HG03439 (cell line): ENCODE results near the gene SLC25A52.
"Not testable (repeated sequence)": the region's sequence is repeated elsewhere in the genome, so short reads cannot be mapped to it uniquely, and the experiment has no call there.

Source experiments
- ATAC-seq: cut with Tn5 transposase; IDR thresholded peaks from one replicate; pipeline ENCODE4 v1.9.1; 2021; ENCODE audit warnings: mild to moderate bottlenecking, moderate library complexity; ENCODE audit not compliant: unreplicated experiment

The SLC25A52 gene

DNA sequence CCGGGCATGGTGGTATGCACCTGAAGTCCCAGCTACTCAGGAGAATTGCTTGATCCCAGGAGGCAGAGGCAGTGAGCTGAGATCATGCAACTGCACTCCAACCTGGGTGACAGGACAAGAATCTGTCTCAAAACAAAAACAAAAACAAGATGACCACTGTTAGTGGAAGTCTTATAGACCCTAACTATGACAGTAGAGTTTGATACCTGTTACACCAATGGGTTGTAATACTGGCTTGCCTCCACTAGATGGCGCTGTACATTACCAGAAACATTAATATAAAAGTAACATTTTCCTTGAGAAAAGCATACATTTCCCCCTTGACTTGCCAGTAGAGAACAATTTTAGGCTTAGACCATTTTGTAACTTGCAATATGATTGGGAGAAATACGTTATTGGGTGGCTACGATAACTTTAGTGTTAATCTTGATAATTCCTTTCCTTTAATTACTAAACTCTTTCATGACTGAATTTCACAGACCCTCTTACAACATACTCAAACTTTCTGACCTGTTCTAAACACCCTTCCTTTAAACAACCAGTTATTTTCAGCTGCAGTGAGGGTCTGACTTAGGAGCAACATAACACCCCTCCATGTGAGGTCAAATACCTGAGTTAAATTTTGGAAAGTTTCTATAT, 19.5 kb downstream of the SLC25A52 start:
- ATAC-seq = no peak

GRCh38 chr18:31740180-31740579, 20.5 kb downstream of the SLC25A52 start:
- ATAC-seq = no peak

DNA sequence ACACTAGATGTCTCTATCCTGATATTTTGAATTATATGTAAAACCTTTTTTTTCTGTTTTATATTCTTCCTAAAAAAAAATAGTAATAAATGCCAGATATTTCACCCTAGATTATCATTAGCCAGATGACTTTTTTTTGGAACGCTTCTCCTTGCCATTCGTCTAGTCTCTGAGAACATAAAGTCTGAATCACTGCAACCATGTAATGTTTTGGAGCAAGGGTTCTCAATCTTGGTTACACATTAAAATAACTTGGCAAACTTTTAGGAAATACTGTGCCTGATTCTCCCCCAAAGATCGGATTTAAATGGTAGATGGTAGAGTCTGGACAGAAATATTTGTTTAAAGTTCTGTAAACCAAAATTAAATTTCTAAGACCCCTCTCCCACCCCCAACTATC, 21.0 kb downstream of the SLC25A52 start:
- no peak for ATAC-seq

- no peak for ATAC-seq
Measured at GRCh38 chr18:31738460-31739407, 21.9 kb downstream of the SLC25A52 start.

DNA sequence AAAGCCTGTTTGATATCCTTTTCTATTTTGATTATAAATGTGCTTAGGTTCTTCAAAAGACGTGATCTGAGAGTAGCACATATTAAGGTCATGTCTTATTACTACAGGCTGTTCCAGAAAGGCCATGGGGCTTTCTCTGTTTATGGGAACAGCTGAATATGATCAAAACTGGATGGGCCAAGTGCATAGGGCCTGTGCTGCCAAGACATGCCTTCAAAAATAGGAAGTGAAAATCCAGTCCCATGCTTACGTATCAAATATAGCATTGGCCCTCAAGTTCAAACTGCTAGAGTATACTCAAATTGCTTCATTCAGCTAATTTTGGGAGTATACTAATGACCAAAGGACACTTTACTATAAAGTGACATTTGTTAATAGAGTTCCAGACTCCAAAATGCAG, 24.1 kb downstream of the SLC25A52 start:
- no peak for ATAC-seq

DNA sequence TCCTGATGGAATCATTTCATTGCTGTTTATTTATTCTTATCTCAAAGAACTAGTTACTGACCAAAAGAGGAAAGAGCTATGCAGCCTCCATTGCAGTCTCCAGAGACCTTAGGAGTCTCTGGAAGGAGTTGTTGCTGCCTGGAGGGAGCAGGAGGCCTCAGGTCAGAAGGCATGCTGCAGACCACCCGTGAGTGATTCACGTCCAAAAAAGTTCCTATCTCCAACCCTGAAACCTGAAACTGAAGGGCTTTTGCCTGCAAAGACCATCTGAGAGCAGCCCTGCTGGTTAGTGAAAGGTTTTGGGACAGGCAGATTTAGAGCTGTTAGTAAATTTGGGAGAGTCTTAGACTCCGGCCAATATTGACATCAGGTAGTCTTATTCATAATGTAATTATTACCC, 29.1 kb downstream of the SLC25A52 start:
- no peak for ATAC-seq

GRCh38 chr18:31729196-31729595, 31.5 kb downstream of the SLC25A52 start:
- not testable (repeated sequence) for ATAC-seq

DNA sequence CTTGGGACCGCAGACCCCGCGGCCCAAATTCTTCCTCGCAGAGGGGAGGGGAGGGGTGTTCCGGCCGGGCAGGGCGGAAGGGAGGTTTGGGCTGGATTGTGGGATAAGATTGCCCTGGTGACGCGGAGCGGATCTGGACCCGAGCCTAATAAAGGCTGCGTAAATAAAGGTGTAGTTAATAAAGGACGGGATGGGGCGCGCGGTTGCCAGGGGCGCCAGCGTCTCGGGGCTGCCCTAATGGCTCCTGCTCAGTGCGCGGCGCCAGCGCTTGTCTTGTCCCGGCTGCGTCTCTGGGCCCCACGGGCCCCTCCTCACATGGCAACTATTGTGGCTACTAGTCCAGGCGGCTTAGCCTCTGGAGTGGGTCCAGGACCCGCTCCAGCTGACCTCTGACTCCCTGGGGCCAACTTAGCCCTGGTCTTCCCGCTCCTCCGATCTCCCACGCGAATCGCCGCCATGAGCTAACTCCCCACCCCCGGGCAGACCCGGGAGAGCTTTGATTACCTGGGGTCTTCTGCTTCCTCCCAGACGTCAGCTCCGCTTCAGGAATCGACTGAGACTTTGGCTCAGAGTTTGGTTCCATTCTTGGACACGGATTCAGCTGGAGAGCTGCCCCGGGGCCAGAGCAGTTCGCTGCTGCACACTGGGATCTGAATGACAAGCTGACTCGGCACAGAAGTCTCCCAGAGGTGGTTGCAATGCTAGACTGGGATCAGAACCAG, 36.5 kb downstream of the SLC25A52 start:
- no peak for ATAC-seq

DNA sequence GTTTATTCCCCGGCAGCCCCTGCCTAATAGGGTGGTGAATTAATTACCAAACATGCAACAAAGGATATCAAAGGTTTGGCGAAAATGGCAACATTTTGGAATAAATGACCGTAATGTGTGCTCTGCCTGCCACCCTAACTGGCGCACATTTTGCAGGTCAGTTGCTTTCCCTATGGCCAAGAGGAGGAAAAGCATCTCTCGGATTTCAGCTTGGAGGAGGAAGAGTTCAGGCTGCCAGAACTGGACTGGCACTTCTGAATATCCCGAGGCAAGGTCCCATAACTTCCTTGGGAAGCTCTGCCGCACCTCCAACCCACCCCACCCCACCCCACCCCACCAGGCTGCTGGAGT, 37.1 kb downstream of the SLC25A52 start:
- ATAC-seq = no peak

DNA sequence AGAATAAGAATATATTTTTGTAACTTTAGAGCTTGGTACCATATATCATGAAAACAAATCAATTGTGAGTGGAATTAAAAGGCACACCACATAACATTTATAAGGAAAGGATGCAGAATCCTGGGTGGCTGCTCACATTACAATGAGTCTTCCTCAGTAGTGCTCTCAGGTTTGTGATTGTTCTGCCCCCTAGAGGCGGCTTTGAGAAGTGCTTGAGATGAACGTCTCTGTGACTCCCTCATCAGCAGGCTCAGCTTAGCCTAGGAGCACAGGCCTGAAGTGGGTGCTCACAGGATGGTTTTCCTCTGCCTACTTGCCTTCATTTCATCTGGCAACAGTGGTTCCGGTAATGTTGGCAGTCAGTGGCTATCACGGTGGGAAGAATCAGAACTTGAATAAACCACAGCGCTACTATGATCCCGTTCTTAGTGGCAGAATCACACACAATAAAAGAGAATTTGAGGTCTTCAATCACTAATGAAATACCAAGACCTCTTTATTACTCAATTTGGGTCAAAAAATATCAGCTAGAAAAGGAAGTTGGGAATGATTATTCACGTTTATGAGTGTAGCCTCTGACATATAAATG, 38.2 kb downstream of the SLC25A52 start:
- ATAC-seq = peak; percentile 96

DNA sequence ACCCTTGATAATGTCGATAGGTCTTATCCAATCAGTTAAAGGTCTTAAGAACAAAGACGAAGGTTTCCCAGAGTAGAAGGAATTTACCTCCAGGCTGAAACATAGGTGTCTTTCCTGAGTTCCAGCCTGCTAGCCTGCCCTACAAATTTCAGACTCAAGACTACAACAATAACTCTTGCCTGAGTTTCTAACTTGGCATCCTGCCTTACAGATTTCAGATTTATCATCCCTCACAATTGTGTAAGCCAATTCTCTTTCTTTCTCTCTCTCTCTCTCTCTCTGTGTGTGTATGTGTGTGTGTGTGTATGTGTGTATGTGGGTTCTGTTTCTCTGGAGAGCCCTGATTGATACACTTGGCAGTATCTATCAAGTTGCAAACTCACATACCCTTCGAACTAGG, 39.1 kb downstream of the SLC25A52 start:
- no peak for ATAC-seq

DNA sequence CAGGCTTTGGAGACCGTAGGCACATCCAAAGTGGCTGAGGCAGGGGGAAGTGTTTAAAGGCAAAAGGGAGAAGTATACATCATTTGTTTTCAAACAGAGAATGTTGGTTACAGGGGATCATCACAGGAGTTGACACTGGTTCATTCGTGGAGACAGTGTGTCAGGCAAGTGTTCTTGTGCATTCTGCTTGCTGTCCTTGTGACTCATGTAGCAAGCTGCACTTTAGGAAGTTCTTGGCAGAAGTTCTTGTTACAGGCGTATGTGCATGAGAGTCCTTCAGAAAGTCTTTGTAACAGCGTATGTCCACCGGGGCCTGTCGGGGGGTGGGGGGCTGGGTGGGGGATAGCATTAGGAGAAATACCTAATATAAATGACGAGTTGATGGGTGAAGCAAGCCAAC, 39.8 kb downstream of the SLC25A52 start:
- ATAC-seq = no peak

GRCh38 chr18:31719363-31720006, 41.2 kb downstream of the SLC25A52 start:
- ATAC-seq = no peak

DNA sequence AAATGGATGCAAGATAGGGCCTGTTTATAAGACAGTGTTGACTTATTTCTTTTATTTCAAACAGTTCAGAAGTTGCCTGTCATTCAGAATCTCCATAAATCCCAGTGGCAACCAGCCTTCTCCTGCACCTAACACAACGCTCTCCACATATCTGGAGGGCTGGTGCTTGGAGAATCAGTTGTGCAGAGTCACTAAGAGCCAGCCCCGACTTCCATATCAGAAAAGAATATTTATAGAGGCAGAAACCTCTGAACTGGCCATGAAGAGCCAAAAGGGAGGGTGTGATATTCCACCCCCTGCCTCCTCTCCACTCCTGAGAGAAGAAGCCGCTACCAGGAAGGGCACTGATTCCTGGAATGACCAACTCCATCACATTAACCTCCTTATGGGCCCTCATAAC, 42.3 kb downstream of the SLC25A52 start:
- ATAC-seq = no peak

DNA sequence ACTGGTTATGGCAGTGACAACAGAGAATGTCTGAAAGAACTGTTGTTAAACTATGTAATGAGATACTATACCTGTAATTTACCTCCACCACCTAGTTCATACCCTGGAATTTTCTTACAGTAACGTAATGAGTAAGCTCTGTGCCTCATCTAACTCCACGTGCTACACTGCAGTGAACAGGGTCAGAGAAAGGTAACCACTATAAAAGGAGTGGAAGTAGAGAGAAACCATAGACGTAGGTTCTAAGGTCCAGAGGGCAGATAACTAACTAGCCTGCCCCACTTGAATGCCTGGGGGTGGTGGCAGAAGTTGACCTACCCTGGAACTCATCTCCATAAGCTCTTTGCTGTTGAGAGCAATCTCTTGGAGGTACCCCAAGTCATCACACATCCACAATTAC, 44.3 kb downstream of the SLC25A52 start:
- no peak for ATAC-seq

DNA sequence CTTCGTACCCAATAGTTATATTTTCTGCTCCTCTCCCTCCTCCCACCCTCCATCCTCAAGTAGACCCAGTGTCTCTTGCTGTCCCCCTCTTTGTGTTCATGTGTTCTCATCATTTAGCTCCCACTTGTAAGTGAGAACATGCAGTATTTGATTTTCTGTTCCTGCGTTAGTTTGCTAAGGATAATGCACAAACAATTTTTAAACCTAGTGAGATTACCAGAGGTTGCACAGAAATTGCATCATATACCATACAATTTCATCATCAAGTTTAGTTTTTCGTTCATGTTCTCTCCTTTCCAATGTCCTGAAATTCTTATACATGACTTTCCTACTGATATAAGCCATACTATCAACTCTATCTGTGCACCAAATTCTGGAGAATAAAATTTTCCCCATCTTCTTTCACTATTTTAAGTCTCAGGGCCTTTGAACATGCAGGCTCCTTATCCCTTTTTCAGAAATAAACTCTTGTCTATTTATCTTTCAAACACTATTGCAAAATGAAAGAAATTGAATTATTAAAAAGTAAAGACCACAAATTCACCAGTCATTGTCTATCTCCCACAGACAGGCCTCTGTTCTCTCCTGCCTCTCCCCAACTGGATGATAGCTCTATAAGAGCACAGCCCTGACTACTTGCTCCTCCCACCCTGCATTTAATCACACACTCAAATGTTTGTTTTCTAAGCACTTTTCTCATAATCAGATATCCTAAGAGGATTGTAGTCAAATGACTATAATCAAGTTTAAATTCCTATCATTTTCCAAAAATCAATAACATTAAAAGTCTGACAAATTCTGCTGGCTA, 49.1 kb downstream of the SLC25A52 start:
- ATAC-seq = no peak

DNA sequence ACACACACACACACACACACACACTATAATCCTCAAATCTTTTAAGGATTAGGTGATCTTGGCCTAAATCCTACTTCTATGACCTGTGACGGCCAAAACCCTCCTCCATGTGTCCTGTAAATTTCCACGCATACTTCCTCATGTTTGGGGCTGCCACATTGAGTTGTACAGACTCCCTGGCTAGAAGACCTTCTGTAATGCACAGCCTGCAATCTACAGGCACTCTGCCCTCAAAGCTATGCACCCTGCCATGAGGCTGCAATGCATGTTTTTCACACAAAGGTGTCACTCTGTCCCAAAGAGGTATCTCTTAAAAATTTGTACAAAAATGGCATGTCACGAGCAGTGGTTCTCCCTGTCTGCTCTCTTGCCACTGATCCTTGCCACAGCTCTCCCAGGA, 49.9 kb downstream of the SLC25A52 start:
- ATAC-seq = no peak
